Nucleus accumbens (tissue), 56 donors: ENCODE measurements around the gene NEURL4.
"Not testable (repeated sequence)": the region's sequence is repeated elsewhere in the genome, so short reads cannot be mapped to it uniquely, and the experiment has no call there.

ENCODE experiments used
- DNase-seq, 56 donors: peaks; one replicate each; lab custom pipeline; 2025; lab: John Stamatoyannopoulos, UW

The NEURL4 gene

GRCh38 chr17:7348478-7349242 is 19.5 kb upstream of the NEURL4 start:
- DNase-seq = no peak

DNA sequence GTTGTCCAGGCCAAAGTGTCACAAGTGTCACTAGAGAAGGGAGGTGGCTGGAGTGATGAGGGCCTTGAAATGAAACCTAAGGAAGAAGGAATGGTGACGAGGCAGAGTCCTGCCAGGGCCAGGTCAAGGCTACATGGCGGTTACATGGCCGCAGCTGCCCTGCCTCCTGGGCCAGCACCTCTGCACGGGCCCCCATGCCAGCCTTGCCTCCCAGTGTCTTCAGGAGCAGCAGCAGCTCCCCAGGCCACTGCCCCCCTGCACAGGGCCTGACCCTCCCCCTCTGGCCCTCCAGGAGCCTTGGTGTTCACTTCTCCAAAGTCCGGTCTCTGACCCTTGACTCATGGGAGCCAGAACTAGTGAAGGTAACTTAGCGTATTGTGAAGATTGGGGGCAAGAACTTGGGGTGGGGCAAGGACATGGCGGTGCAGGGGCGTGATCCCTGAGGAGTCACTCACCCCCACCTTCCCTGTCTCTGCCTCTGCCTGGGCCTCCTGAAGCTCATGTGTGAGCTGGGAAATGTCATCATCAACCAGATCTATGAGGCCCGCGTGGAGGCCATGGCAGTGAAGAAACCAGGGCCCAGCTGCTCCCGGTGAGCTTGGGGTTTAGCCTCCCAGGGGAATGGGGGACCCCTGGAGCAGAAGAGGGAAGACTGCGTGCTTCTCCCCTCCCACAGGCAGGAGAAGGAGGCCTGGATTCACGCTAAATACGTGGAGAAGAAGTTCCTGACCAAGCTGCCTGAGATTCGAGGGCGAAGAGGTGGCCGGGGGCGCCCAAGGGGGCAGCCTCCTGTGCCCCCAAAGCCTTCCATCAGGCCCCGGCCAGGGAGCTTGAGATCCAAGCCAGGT is 18.7 kb upstream of the NEURL4 start:
- DNase-seq = no peak

DNA sequence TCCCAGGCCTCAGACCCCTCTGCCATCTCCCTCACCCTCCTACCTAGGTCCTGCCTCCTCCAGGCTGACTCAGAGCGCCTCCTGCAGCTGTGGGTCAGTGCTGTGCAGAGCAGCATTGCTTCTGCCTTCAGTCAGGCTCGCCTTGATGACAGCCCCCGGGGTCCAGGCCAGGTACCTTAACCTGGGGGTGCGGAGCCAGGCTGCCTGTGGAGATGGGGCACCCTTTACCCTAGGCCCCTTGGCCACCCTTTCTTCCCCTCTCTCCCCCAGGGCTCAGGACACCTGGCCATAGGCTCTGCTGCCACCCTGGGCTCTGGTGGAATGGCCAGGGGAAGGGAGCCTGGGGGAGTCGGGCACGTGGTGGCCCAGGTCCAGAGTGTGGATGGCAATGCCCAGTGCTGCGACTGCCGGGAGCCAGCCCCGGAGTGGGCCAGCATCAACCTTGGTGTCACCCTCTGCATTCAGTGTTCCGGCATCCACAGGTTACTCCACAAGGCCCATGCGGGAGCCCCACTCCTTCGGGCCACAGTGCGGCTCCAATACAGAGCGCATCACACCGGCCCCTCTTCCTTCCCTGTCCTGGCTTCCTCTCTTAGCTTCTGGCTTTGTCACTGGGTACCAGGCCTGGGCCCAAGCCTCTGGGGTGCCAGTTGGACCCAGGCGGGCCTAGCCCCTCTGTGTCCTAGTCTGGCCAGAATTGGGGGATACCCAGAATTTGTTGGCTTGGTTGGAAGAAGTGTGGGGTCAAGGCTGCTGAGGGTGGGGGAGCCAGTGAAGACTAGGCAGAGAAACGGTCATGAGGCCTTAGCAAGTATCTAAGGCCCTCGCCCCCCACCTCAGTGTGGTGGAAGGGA is 17.9 kb upstream of the NEURL4 start:
- DNase-seq = no peak

DNA sequence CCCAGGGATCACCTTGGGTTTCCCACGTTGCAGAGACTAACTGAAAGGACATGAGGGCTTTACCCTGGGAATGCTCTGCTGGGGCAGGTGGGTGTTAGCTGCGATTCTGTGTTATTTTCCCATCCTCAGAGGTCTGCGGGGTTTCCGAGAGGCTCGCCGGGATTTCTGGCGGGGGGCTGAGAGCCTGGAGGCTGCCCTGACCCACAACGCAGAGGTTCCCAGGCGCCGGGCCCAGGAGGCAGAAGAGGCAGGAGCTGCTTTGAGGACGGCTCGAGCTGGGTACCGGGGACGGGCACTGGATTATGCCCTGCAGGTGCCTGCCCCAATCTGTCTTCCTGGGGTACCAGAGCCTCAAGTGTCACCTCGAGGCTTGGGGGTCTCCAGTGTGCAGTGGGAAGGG is 14.1 kb upstream of the NEURL4 start:
- DNase-seq = no peak

DNA sequence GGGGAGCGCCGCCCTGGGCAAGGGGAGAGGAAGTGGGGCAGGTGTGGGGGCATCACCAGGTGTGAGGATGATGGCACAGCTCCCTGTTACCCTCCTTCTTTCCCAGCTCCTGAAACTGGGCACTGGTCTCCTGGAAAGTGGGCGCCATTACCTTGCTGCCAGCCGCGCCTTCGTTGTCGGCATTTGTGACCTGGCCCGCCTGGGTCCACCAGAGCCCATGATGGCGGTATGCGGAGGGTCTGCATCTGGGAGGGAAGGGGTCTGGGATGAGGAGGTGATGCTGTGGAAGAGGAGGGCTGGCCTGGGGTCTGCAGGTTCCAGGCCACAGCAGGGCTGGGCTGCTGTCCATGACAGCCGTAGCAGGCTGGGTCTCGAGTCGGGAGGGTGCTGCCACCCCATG is 12.7 kb upstream of the NEURL4 start:
- no peak for DNase-seq

GRCh38 chr17:7340179-7340578 is 11.0 kb upstream of the NEURL4 start:
- no peak for DNase-seq

DNA sequence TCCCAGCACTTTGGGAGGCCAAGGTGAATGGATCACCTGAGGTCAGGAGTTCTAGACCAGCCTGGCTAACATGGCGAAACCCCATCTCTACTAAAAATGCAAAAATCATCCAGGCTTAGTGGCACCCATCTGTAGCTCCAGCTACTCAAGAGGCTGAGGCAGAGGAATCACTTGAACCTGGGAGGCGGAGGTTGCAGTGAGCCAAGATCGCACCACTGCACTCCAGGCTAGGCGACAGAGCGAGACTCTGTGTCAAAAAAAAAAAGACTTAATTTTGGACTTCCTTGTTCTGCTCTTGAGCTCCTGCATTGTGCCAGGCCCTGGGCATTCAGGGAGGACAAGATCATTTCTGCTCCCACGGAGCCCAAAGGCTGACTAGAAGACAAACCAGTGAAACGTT is 8.5 kb upstream of the NEURL4 start:
- not testable (repeated sequence) for DNase-seq

DNA sequence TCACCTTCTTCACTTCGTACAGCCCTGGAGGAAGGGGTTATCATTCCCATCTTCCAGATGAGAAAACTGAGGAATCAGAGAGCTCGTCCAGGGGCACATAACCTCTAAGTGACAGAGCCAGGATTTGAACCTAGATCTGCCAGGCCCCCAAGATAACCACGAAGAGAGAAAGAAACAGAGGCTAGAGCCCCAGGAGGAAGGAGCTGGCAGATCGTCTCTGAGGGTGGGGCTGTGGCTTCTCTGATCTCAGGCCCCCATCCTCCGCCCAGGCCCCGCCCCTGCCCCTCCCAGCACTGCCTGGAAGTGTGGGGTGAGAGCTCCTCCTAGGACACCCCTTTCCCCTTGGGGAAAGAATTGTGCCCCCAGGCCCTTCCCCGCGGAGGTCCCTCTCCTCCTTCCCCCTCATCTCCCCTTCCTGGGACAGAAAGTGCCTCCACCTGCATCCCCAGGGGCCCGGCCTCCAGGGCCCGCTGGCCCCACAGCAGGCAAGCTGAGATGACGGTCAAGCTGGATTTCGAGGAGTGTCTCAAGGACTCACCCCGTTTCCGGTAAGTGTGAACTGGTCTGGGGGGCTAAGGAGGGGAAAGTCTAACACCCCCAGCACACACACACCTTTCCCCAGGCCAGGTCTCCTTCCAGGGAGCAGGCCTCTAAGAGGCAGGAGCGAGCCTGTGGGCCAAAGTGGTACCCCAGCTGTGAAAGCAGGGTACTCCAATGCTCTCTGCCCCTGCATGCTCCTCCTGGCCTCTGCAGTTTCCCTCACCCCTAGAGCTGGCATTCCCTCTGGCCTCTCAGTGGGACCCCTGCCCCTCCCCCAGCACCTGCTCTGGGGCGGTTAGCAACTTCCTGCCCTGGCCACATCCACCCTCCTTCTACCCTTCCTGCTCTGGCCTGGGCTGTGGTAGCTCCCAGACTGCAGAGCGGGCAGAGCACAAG is 7.4 kb upstream of the NEURL4 start, which contains the start of gene ACAP1:
Gene ACAP1 (plus strand): TSS at position 290 of the 936 bp plus-strand sequence. CDS start 206 bp downstream, at position 496.
- DNase-seq = no peak

DNA sequence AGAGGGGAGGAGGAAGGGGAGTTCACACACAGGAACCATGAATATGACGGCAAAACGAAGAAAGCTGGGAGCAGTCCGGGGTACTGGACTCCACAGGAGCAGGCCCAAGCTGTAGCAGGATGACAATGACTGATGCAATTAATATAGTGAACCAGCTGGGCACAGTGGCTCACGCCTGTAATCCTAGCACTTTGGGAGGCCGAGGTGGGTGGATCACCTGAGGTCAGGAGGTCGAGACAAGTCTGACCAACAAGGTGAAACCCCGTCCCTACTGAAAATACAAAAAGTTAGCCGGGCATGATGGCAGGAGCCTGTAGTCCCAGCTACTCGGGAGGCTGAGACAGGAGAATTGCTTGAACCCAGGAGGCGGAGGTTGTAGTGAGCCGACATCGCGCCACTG is 6.6 kb upstream of the NEURL4 start:
- not testable (repeated sequence) for DNase-seq

- DNase-seq = no peak
Observed at GRCh38 chr17:7334938-7335538, 5.9 kb upstream of the NEURL4 start.

- DNase-seq = not testable (repeated sequence)
Observed at GRCh38 chr17:7332600-7333069, 3.5 kb upstream of the NEURL4 start.

DNA sequence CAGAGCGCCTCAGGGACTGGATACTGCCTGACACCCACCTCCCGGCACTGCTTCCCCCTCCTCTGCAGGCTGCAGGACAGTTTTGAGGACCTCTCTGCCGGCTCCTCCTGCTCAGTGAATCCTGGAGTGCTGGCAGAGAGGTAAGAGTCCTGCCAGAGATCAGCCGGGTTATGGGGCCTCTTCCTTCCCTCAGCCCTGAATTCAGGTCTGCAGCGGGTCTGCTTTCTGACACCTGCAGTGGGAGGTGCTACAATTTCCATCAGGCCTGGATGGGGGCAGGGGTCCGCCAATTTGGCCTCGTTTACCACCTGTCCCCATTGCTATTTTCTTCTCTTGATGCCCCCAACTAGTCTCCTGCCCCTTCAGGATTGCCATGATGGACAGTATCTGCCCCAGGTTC is 3.0 kb upstream of the NEURL4 start:
- DNase-seq = no peak

GRCh38 chr17:7330638-7331015 is 1.5 kb upstream of the NEURL4 start:
- DNase-seq = no peak

DNA sequence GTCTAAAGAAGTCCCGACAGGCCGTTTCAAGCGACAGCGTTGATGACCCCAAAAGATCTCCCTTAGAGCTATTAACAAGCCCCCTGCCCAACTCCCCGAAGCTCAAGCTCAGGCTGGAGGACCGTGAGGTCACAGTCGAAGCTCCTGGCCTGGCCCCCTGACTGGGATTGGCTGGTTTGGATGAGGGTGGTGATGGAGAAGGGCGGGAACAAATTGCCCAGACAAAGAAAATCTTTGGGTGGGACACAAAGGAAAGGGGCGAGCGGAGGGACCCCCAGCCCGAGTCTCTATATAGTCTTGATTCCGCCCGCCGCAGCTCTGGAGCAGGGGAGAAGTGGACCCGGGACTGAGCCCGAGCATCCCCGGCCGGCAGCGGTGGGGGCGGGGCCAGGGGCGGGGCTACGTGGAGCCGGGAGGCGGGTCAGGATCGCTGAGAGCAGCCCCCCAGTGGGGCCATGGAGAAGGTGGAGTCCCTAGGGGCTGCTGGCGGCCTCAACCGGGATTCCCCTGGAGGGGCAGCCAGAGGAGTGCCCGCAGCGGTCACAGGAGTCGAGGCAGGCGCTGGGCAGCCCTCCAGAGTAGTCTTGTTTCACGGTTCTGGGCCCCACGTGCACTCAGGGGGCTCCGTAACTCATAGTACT is 982 bp upstream of the NEURL4 start:
- peak in 51 of 56 donors; percentile 34 to 92 (median 76) for DNase-seq

DNA sequence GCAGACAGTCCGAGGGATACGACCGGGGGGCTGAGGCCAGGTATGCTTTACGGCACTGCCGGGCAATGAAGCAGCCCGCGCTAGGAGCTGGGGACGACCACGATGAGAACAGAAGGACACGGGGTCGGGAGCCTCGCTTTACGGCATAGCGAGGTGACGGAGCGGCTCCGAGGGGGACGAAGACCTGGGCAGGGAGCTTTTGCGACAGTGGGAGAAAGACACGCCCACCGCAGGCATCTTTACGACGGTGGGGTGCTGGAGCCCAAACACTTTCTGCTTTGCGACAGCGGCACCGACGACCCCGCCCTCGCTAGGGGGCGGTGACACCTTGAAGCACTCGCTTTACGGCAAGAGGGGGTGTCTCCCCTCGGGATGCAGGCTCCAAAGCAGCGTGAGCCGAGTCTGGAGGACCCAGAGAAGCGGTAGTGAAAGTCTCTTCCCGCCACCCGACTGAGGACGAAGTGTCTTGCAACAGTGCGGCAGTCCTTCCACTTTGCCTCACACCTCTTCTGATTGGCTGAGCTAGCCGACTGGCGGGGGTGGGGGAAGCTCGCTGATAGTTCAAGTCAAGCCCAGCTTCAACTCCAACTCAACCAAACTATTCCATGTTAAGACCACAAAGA is 350 bp upstream of the NEURL4 start:
- peak; percentile 65 to 100 (median 96) for DNase-seq

DNA sequence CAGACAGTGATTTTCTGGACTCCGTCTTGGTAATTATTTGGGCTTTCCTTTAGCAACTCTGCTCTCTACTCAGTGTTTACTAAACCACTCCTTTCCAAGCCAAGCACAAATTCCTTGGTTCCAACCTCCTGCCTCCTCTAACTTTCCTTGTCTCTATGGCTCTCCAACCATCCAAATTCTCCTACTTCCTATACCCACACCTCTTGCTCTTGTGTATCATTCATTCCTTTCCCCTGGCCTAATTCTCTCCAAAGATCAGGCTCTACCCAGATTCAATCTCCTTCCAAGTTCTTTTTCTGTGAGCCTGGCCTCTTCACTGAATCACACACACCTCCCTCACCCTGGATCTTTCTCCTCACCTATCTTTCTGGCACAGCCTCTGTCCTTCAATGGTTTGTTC is 1.1 kb downstream of the NEURL4 start:
- no peak for DNase-seq

DNA sequence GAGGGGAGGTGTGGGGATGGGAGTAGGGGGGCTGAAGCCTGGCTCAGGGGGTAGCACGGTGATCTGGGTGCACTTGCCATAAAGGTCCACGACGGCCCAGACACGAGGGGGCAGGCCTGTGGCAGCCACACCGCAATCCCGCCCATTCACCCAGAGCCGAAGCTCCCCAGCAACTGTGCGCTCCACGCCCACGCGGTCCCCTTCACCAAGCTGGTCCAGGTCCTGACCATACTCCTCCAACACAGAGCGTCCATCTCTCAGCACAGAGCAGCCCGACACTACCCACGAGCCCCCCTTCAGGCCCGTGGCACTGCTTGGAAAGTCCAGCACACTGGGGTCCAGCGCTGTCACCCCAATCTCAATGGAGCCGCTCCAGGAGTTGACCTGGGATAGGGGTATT is 1.6 kb downstream of the NEURL4 start:
- DNase-seq = no peak

DNA sequence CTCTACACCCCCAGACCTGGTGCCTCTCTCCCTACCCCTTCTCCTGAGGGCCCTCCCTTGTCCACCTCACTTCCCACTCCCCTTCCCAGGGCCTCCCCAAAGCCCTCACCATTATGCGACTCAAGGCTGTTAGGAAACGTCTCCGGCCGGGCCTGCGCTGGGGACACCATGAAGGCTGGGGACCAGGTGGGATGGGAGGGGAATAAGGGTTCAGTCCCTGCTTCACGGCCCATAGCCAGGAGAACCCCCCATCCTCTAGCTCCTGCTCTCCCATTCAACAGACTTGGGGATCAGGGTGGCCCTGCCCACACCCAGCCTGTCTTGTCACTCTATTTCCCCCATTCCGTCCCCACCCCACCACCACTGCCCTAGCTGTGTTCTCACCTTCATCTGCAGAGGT is 2.1 kb downstream of the NEURL4 start:
- DNase-seq = no peak
